Measurements from ENCODE around the gene OSBPL9.

Gene OSBPL9

GRCh38 chr1:51664421-51665240, 47.7 kb downstream of the OSBPL9 start:
- TF ChIP-seq CTCF (IDR thresholded peaks at IDR 0.05; ENCODE audit: poor library complexity, severe bottlenecking): no peak
- ATAC-seq (ENCODE audit: low read depth): no peak
- H3K4me1 ChIP-seq (ENCODE audit: insufficient read depth, poor library complexity, severe bottlenecking): peaks cover 21% of the 10 kb centered on the region

GRCh38 chr1:51666478-51666877, 49.6 kb downstream of the OSBPL9 start:
- ATAC-seq (ENCODE audit: low read depth) (no peak), DNase-seq (ENCODE audit: low spot score) (no peak)
- Histone ChIP-seq H3K4me3 (ENCODE audit: severe bottlenecking) (no peak overlapping the region), H3K4me1 (ENCODE audit: insufficient read depth, poor library complexity, severe bottlenecking) (peaks cover 4% of the 10 kb centered on the region), H3K27ac (ENCODE audit: poor library complexity, severe bottlenecking) (no peak overlapping the region), H3K9me3 (ENCODE audit: severe bottlenecking) (no peaks in the 10 kb centered on the region), H3K36me3 (ENCODE audit: low read depth) (peaks cover 4% of the 10 kb centered on the region; the same call in 1 of the 2 replicates), H3K27me3 (ENCODE audit: insufficient read depth, poor library complexity, severe bottlenecking) (no peaks in the 10 kb centered on the region)
- TF ChIP-seq CTCF (IDR thresholded peaks at IDR 0.05; ENCODE audit: poor library complexity, severe bottlenecking): no peak

More at GRCh38 chr1:51664421-51665240, 47.7 kb downstream of the OSBPL9 start:
- Histone ChIP-seq H3K9me3 (ENCODE audit: severe bottlenecking) (no peaks in the 10 kb centered on the region), H3K36me3 (ENCODE audit: low read depth) (no peaks in the 10 kb centered on the region), H3K4me3 (ENCODE audit: severe bottlenecking) (no peak overlapping the region), H3K27me3 (ENCODE audit: insufficient read depth, poor library complexity, severe bottlenecking) (no peaks in the 10 kb centered on the region), H3K27ac (ENCODE audit: poor library complexity, severe bottlenecking) (no peak overlapping the region)
- DNase-seq (ENCODE audit: low spot score): no peak

GRCh38 chr1:51667561-51667960, 50.7 kb downstream of the OSBPL9 start:
- Histone ChIP-seq H3K27ac (ENCODE audit: poor library complexity, severe bottlenecking) (no peak overlapping the region), H3K4me1 (ENCODE audit: insufficient read depth, poor library complexity, severe bottlenecking) (no peaks in the 10 kb centered on the region), H3K36me3 (ENCODE audit: low read depth) (peaks cover 4% of the 10 kb centered on the region; the same call in 1 of the 2 replicates), H3K27me3 (ENCODE audit: insufficient read depth, poor library complexity, severe bottlenecking) (no peaks in the 10 kb centered on the region), H3K9me3 (ENCODE audit: severe bottlenecking) (no peaks in the 10 kb centered on the region), H3K4me3 (ENCODE audit: severe bottlenecking) (no peak overlapping the region)
- no peak for DNase-seq (ENCODE audit: low spot score)
- TF ChIP-seq CTCF (IDR thresholded peaks at IDR 0.05; ENCODE audit: poor library complexity, severe bottlenecking): no peak
- ATAC-seq (ENCODE audit: low read depth): no peak

GRCh38 chr1:51669272-51669671, 52.4 kb downstream of the OSBPL9 start:
- no peaks in the 10 kb centered on the region for H3K27me3 ChIP-seq (ENCODE audit: insufficient read depth, poor library complexity, severe bottlenecking)
- no peak overlapping the region for H3K27ac ChIP-seq (ENCODE audit: poor library complexity, severe bottlenecking)
- no peak overlapping the region for H3K4me3 ChIP-seq (ENCODE audit: severe bottlenecking)
- ATAC-seq (ENCODE audit: low read depth): no peak
- no peaks in the 10 kb centered on the region for H3K4me1 ChIP-seq (ENCODE audit: insufficient read depth, poor library complexity, severe bottlenecking)
- peaks cover 4% of the 10 kb centered on the region; the same call in 1 of the 2 replicates for H3K36me3 ChIP-seq (ENCODE audit: low read depth)
- no peak for TF ChIP-seq CTCF (IDR thresholded peaks at IDR 0.05; ENCODE audit: poor library complexity, severe bottlenecking)
- no peak for DNase-seq (ENCODE audit: low spot score)
- H3K9me3 ChIP-seq (ENCODE audit: severe bottlenecking): no peaks in the 10 kb centered on the region

GRCh38 chr1:51669816-51670215, 52.9 kb downstream of the OSBPL9 start:
- ATAC-seq (ENCODE audit: low read depth) (no peak), DNase-seq (ENCODE audit: low spot score) (no peak)
- H3K27ac ChIP-seq (ENCODE audit: poor library complexity, severe bottlenecking): no peak overlapping the region
- H3K4me3 ChIP-seq (ENCODE audit: severe bottlenecking): no peak overlapping the region
- no peaks in the 10 kb centered on the region for H3K9me3 ChIP-seq (ENCODE audit: severe bottlenecking)
- peaks cover 4% of the 10 kb centered on the region; the same call in 1 of the 2 replicates for H3K36me3 ChIP-seq (ENCODE audit: low read depth)
- TF ChIP-seq CTCF (IDR thresholded peaks at IDR 0.05; ENCODE audit: poor library complexity, severe bottlenecking): no peak
- peaks cover 1% of the 10 kb centered on the region for H3K4me1 ChIP-seq (ENCODE audit: insufficient read depth, poor library complexity, severe bottlenecking)
- H3K27me3 ChIP-seq (ENCODE audit: insufficient read depth, poor library complexity, severe bottlenecking): no peaks in the 10 kb centered on the region

All from RWPE2 (cell line).